ENCODE results near the gene CENPX. TPM values are rescaled to one million over a fixed set of nuclear protein-coding genes. Genes with fewer than 3 reads are reported as not detected.

CENPX gene
- total and polyA plus RNA-seq, 10 donors = 25.4 to 91.8 (median 32.9) TPM

- H3K27ac ChIP-seq = no peak overlapping the region
Measured at GRCh38 chr17:81980122-81980521, 42.6 kb downstream of the CENPX start.

GRCh38 chr17:81978524-81979298 lies 44.0 kb downstream of the CENPX start:
- H3K9me3 ChIP-seq = peaks cover 0 to 3% (median 0%) of the 10 kb centered on the region in 8 donors
- H3K4me1 ChIP-seq = peaks cover 7 to 62% (median 30%) of the 10 kb centered on the region in 6 donors
- TF ChIP-seq POLR2AphosphoS5 (IDR thresholded peaks at IDR 0.05) (no peak), POLR2A (IDR thresholded peaks at IDR 0.05) (no peak), CTCF (IDR thresholded peaks at IDR 0.05 in 8 of 11, conservative IDR thresholded peaks at IDR 0.05 in 3 of 11) (no peak)
- intact Hi-C loops (cut with DNase I; ENCODE audit: low total_unique reads) = no loop called here
- H3K27ac ChIP-seq = peak overlapping the region in 1 of 8 donors; percentile 98
- 86 to 92% (median 90%) methylated on average over 25 to 27 of the region's 27 CpGs for WGBS, 5 donors
- peak overlapping the region in 7 of 8 donors; percentile 90 to 97 (median 93) for H3K4me3 ChIP-seq
- DNase-seq = no peak
- H3K36me3 ChIP-seq = peaks cover 0 to 48% (median 3%) of the 10 kb centered on the region in 6 donors
- no peaks in the 10 kb centered on the region for H3K27me3 ChIP-seq (replicated peaks in 1 of 7)

More at GRCh38 chr17:81980122-81980521, 42.6 kb downstream of the CENPX start:
- TF ChIP-seq CTCF (IDR thresholded peaks at IDR 0.05 in 8 of 11, conservative IDR thresholded peaks at IDR 0.05 in 3 of 11) (no peak), POLR2A (IDR thresholded peaks at IDR 0.05) (no peak), POLR2AphosphoS5 (IDR thresholded peaks at IDR 0.05) (no peak)
- Histone ChIP-seq H3K27me3 (replicated peaks in 1 of 7) (no peaks in the 10 kb centered on the region), H3K9me3 (no peaks in the 10 kb centered on the region), H3K4me1 (peaks cover 7 to 66% (median 30%) of the 10 kb centered on the region in 6 donors), H3K36me3 (peaks cover 0 to 62% (median 11%) of the 10 kb centered on the region in 6 donors), H3K4me3 (no peak overlapping the region)
- WGBS, 5 donors = 86 to 98% (median 90%) methylated on average over 4 of the region's 4 CpGs
- intact Hi-C loops (cut with DNase I; ENCODE audit: low total_unique reads) = no loop called here
- DNase-seq = no peak

GRCh38 chr17:81977211-81977808 lies 45.4 kb downstream of the CENPX start, which contains the start of gene ASPSCR1:
Gene ASPSCR1, plus strand, starts transcription at chr17:81977629. Its CDS starts 18 bp downstream, at chr17:81977647.
- H3K27ac ChIP-seq = peak within 1 kb of the TSS; percentile 85 to 98 (median 97)
- WGBS, 5 donors = 0 to 1% (median 1%) methylated on average over 26 to 76 of the region's 76 CpGs
- no peaks in the 10 kb centered on the region for H3K27me3 ChIP-seq (replicated peaks in 1 of 7)
- peaks cover 0 to 10% (median 0%) of the 10 kb centered on the region in 8 donors for H3K9me3 ChIP-seq
- intact Hi-C loops (cut with DNase I; ENCODE audit: low total_unique reads) = no loop called here
- DNase-seq = peak; percentile 98
- TF ChIP-seq POLR2AphosphoS5 (IDR thresholded peaks at IDR 0.05) = peak; percentile 89 to 90 (median 89)
- peak in 3 of 11 experiments; percentile 13 to 37 (median 36) for TF ChIP-seq CTCF (IDR thresholded peaks at IDR 0.05 in 8 of 11, conservative IDR thresholded peaks at IDR 0.05 in 3 of 11)
- TF ChIP-seq POLR2A (IDR thresholded peaks at IDR 0.05) = peak in 1 of 3 donors; percentile 60
- peaks cover 7 to 55% (median 30%) of the 10 kb centered on the region in 6 donors for H3K4me1 ChIP-seq
- H3K4me3 ChIP-seq = peak within 1 kb of the TSS; percentile 84 to 97 (median 93)
- H3K36me3 ChIP-seq = peaks cover 0 to 33% (median 2%) of the 10 kb centered on the region in 6 donors
